Mesodermal cell (in vitro differentiated cells): ENCODE data around the gene FXYD1.

Experiments used
- H3K27ac ChIP-seq: 2 replicates; pipeline ENCODE4 v1.7.0; 2013; ENCODE audit warnings: mild to moderate bottlenecking, low read depth, low read length, moderate library complexity; ENCODE audit not compliant: severe bottlenecking
- H3K36me3 ChIP-seq: 2 replicates; pipeline ENCODE4 v1.7.1; 2013; ENCODE audit warnings: mild to moderate bottlenecking, low read length, moderate library complexity; ENCODE audit not compliant: control insufficient read depth, insufficient read depth
- H3K4me1 ChIP-seq: one replicate; pipeline ENCODE4 v1.7.1; 2013; ENCODE audit warnings: mild to moderate bottlenecking, low read length; ENCODE audit not compliant: insufficient read depth, control insufficient read depth, poor library complexity, severe bottlenecking
- H3K4me3 ChIP-seq: 2 replicates; pipeline ENCODE4 v1.7.0; 2013; ENCODE audit warnings: low read length, control low read depth, mild to moderate bottlenecking; ENCODE audit not compliant: insufficient read depth, poor library complexity, severe bottlenecking; ENCODE audit errors: extremely low read depth
- H3K9me3 ChIP-seq: 2 replicates; pipeline ENCODE4 v1.7.1; 2013; ENCODE audit warnings: mild to moderate bottlenecking, low read length, moderate library complexity; ENCODE audit not compliant: control insufficient read depth
- WGBS, 2 experiments: methylation state at CpG; one replicate each; pipeline ENCODE4 v1.1.5; 2013; ENCODE audit warnings: missing lambda C conversion rate in 2 of 2; ENCODE audit not compliant: insufficient coverage in 2 of 2; 5-methylcytosine and 5-hydroxymethylcytosine counted together

The FXYD1 gene

DNA sequence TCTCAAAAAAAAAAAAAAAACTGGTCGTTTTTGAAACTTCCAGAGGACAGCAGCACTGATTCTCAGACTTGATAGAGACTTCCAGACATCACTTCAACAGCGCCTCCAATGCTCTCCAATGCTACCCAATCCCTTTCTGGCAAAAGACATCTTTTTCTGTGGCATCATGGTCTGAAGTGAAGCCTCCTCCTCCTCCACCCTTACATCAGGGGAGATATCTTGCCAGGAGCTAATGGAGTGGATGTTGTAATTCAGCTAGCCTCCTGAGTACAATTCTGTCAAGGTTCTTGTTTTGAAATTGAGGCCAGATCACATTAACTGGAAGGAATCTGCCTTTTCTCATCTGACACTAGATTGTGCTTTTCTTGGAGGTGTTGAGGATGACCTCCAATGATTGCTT, 40.1 kb downstream of the FXYD1 start:
- Histone ChIP-seq H3K4me3 (no peak overlapping the region), H3K9me3 (peaks cover 8% of the 10 kb centered on the region), H3K36me3 (no peaks in the 10 kb centered on the region), H3K4me1 (no peaks in the 10 kb centered on the region), H3K27ac (no peak overlapping the region)
- WGBS, 2 experiments: 80% methylated on average over 1 of the region's 2 CpGs; no CpG with 5 or more reads in 1 of the 2 experiments

DNA sequence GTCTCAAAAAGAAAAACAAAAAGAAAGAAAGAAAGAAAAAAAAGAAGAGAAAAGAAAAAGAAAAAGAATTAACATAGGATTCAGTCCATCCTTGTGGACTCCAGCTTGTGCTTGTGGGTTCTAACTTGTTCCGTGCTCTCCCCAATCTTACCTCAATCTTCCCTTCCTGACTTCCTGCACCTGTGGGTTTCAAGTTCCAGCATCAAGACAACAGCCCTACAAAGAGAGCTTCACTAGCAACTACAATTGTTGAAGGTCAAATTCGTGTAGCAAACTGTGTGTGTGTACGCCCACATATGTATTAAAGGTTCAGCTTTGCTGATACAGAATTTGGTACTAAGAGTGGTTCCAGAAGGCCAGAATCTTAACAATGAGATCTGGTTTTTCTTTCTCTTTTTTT, 41.2 kb downstream of the FXYD1 start:
- 86 to 93% methylated on average over 2 to 3 of the region's 3 CpGs for WGBS, 2 experiments
- Histone ChIP-seq H3K36me3 (no peaks in the 10 kb centered on the region), H3K4me1 (no peaks in the 10 kb centered on the region), H3K4me3 (no peak overlapping the region), H3K9me3 (peaks cover 8% of the 10 kb centered on the region), H3K27ac (no peak overlapping the region)

DNA sequence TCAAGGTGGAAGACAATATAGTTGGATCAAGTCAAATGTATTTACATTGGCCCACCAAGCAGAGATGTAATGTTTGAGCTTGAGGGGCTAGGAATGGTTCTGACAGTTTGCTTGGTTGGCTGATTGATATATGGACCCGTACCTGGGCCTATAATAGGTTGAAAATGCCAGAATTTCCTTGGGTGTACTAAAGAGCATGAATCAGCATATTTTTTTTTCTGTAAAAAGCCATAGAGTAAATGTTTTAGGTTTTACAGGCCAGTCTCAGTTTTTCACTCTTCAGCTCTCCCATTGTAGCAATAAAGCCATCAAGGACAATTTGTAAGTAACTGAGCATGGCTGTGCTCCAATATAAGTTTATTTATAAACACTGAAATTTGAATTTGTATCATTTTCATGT, 42.8 kb downstream of the FXYD1 start:
- no peaks in the 10 kb centered on the region for H3K36me3 ChIP-seq
- WGBS, 2 experiments: 80 to 89% methylated on average over 1 of the region's 1 CpG
- no peaks in the 10 kb centered on the region for H3K4me1 ChIP-seq
- no peak overlapping the region for H3K4me3 ChIP-seq
- no peak overlapping the region for H3K27ac ChIP-seq
- peaks cover 8% of the 10 kb centered on the region for H3K9me3 ChIP-seq

DNA sequence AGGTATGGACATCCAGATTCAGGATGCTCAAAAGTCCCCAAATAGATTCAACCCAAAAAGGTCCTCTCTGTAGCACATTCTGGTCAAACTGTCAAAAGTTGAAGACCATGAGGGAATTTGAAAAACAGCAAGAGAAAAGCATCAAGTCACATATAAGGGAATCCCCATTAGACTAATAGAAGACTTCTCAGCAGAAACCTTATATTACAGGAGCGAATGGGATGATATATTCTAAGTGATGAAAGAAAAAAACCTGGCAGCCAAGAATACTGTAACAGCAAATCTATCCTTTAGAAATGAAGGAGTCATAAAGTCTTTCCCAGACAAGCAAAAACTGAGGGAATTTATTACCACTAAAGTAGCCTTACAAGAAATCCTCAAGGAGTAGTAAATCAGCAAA, 45.6 kb downstream of the FXYD1 start:
- H3K9me3 ChIP-seq: no peaks in the 10 kb centered on the region
- WGBS, 2 experiments: no CpG with 5 or more reads among the region's 1 CpG
- H3K36me3 ChIP-seq: no peaks in the 10 kb centered on the region
- no peak overlapping the region for H3K4me3 ChIP-seq
- no peaks in the 10 kb centered on the region for H3K4me1 ChIP-seq
- no peak overlapping the region for H3K27ac ChIP-seq

DNA sequence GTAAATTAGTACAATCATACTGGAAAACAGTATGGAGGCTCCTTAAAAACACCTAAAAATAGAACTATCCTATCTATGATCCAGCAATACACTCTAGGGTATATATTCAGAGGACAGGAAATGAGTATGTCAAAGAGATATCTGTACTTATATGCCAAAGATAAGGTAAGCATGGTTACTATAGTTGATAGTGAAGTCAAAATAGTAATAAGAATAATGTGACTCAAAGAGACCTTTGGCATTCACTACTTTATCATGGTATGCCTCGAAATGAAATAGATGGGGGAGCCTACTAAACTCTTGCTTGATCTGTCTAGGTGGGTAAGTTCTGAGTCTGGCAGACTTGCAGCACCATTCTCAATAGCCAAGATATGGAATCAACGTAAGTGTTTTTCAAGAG, 46.3 kb downstream of the FXYD1 start:
- Histone ChIP-seq H3K36me3 (no peaks in the 10 kb centered on the region), H3K4me3 (no peak overlapping the region), H3K9me3 (no peaks in the 10 kb centered on the region), H3K27ac (no peak overlapping the region), H3K4me1 (no peaks in the 10 kb centered on the region)
- WGBS, 2 experiments: 100% methylated on average over 1 of the region's 2 CpGs; no CpG with 5 or more reads in 1 of the 2 experiments
